GM23248 (cell line): ENCODE data around the gene ZMIZ1. TPM values are rescaled to one million over a fixed set of nuclear protein-coding genes. Genes with fewer than 3 reads are reported as not detected.
A peak's percentile ranks its signal among the peaks of the same experiment; 100 is the strongest.

Source experiments
- DNase-seq: peaks from one replicate; pipeline ENCODE4 v3.0.0-alpha.2; 2015
- H2AFZ ChIP-seq: fragments of 200-600 bp; sonication (generic); 2 replicates; pipeline ENCODE4 v1.6.1; 2016; ENCODE audit warnings: antibody characterized with exemption
- H3F3A ChIP-seq: fragments of 200-600 bp; sonication (generic); 2 replicates; pipeline ENCODE4 v1.6.1; 2016; ENCODE audit warnings: mild to moderate bottlenecking, antibody characterized with exemption, mixed run types; ENCODE audit not compliant: insufficient read depth
- H3K27ac ChIP-seq: fragments of 200-600 bp; sonication (generic); 2 replicates; pipeline ENCODE4 v1.5.1; 2016; ENCODE audit warnings: mild to moderate bottlenecking
- H3K27me3 ChIP-seq: fragments of 200-600 bp; sonication (generic); replicated peaks from 2 replicates; pipeline ENCODE4 v1.6.1; 2016; ENCODE audit warnings: mild to moderate bottlenecking; ENCODE audit not compliant: insufficient read depth
- H3K36me3 ChIP-seq: fragments of 200-600 bp; sonication (generic); 2 replicates; pipeline ENCODE4 v1.6.1; 2016; ENCODE audit warnings: low read depth, mild to moderate bottlenecking
- H3K4me1 ChIP-seq: fragments of 200-600 bp; sonication (generic); 2 replicates; pipeline ENCODE4 v1.6.1; 2016; ENCODE audit warnings: mild to moderate bottlenecking; ENCODE audit not compliant: insufficient read depth
- H3K4me2 ChIP-seq: fragments of 200-600 bp; sonication (generic); one replicate; pipeline ENCODE4 v1.6.1; 2016; ENCODE audit warnings: mild to moderate bottlenecking; ENCODE audit not compliant: unreplicated experiment
- H3K4me3 ChIP-seq: fragments of 200-600 bp; sonication (generic); 2 replicates; pipeline ENCODE4 v1.5.1; 2016; ENCODE audit warnings: mild to moderate bottlenecking
- H3K79me2 ChIP-seq: fragments of 200-600 bp; sonication (generic); 2 replicates; pipeline ENCODE4 v1.6.1; 2016; ENCODE audit warnings: mild to moderate bottlenecking; ENCODE audit not compliant: insufficient read depth
- H3K9ac ChIP-seq: fragments of 200-600 bp; sonication (generic); 2 replicates; pipeline ENCODE4 v1.6.1; 2016; ENCODE audit warnings: mild to moderate bottlenecking
- H3K9me2 ChIP-seq: fragments of 200-600 bp; sonication (generic); 2 replicates; pipeline ENCODE4 v1.6.1; 2016; ENCODE audit warnings: mixed run types, mild to moderate bottlenecking, moderate library complexity; ENCODE audit not compliant: insufficient read depth
- H3K9me3 ChIP-seq: fragments of 200-600 bp; sonication (generic); one replicate; pipeline ENCODE4 v1.6.1; 2017; ENCODE audit warnings: low read depth
- H4K20me1 ChIP-seq: fragments of 200-600 bp; sonication (generic); 2 replicates; pipeline ENCODE4 v1.6.0; 2016; ENCODE audit not compliant: insufficient read depth
- EZH2 ChIP-seq: fragments of 200-600 bp; sonication (generic); IDR thresholded peaks from 2 replicates; pipeline ENCODE4 v1.6.1; 2018; ENCODE audit warnings: antibody characterized with exemption, mild to moderate bottlenecking; ENCODE audit not compliant: insufficient read depth, poor library complexity, severe bottlenecking
- EZH2phosphoT487 ChIP-seq: fragments of 200-600 bp; sonication (generic); IDR thresholded peaks from 2 replicates; pipeline ENCODE4 v1.6.1; 2018; ENCODE audit warnings: antibody characterized with exemption, moderate library complexity, mild to moderate bottlenecking, low read depth; ENCODE audit not compliant: insufficient read depth
- WGBS, 2 experiments: methylation state at CpG; one replicate each; pipeline ENCODE4 v1.1.6; 2015 to 2017; ENCODE audit warnings: low lambda C conversion rate in 2 of 2, low coverage in 1 of 2; ENCODE audit errors: missing lambda C conversion rate in 2 of 2; 5-methylcytosine and 5-hydroxymethylcytosine counted together
- in situ Hi-C: fragments of 300-500 bp; cut with MboI; formaldehyde crosslinking; loops from 2 replicates; pipeline ENCODE4 v1.15.0; 2020
- polyA plus RNA-seq: library from polyadenylated mRNA; unstranded; fragments of >200 nt; fragmentation: Nextera tagmentation; extraction: Ambion mirVana; gene quantifications from 2 replicates; pipeline ENCODE4 v1.2.1, GENCODE V29; 2016
- total RNA-seq: library from RNA; depleted of rRNA; stranded (reverse); fragments of >200 nt; shearing (Covaris generic); gene quantifications from 2 replicates; pipeline ENCODE4 v1.2.3, GENCODE V29; 2014

The ZMIZ1 gene
- total and polyA plus RNA-seq, 2 experiments from 2014 or later: 21.9 to 28.4 TPM

DNA sequence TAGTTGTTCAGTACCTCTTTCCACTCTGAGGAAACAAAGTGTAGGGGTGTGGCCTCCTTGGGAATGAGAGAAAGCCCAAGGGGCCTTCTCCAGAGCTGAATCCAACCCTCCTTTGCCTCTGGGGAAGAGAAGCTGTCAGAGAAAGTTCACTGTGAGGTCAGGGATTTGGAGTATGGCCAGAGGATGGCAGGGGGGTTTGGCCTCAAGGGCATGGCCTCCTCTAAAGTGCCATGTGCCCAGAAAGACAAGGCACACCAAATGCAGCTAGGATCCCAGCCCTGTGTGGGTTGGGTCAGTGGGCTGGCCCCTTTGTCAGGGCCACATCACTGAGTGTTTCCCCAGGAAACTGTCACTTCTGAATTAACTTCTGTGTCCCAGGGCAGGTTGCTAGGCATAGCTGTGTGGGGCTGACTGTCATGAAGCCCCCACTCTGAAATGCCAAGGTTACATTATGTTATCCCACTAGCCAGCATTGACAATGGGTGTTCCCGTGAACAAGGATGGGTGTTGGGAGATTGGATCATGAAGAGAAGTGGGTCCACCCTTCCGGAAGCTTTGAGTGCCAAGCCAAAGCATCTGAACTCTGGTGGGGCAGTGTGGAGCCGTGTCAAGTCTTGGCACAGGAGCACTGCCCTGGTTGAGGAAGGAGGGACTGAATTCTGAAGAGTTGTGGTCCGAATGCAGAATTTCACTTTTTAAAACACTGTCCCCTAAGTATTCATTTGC lies 123.3 kb downstream of the ZMIZ1 start:
- Histone ChIP-seq H3K27ac (peak overlapping the region; percentile 79), H3K4me3 (no peak overlapping the region), H3K9ac (peak overlapping the region; percentile 47), H3K36me3 (0 out of 2 replicates have a peak, but pooled peaks cover 3% of the 10 kb centered on the region), H3K79me2 (peaks cover 76% of the 10 kb centered on the region), H3F3A (peaks cover 58% of the 10 kb centered on the region), H3K4me2 (peak overlapping the region; percentile 32), H2AFZ (no peak overlapping the region), H3K9me3 (no peaks in the 10 kb centered on the region), H4K20me1 (no peaks in the 10 kb centered on the region), H3K9me2 (no peaks in the 10 kb centered on the region), H3K4me1 (peaks cover 53% of the 10 kb centered on the region), H3K27me3 (no peaks in the 10 kb centered on the region)
- peak; percentile 67 for DNase-seq
- TF ChIP-seq EZH2phosphoT487 (no peak), EZH2 (no peak)
- in situ Hi-C loops: loop anchor here (10.0 kb wide), 2 partner anchors 117 to 1147 kb away; no protein-coding TSS in a partner anchor
- WGBS, 2 experiments: 5 to 6% methylated on average over 4 of the region's 4 CpGs

DNA sequence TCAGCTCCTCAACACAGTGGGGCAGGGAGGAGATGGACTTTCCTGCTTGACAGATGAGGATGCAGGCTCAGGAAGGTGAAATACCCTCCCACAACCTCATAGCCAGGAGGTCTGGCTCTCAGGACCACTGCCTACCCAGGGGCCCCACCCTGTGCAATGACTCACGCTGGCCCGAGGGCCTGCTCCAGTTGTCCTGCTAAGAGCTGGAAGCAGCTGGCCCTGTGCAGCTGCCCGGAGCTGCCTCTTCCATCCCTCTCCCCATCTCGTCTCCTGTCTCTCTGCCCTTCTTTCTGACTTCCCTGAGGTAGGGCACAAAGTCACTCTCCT lies 123.9 kb downstream of the ZMIZ1 start:
- peak; percentile 88 for DNase-seq
- Histone ChIP-seq H3K9me2 (no peaks in the 10 kb centered on the region), H3K36me3 (0 out of 2 replicates have a peak, but pooled peaks cover 3% of the 10 kb centered on the region), H3K4me3 (no peak overlapping the region), H3K4me1 (peaks cover 53% of the 10 kb centered on the region), H3K4me2 (peak overlapping the region; percentile 32), H3K9ac (peak overlapping the region; percentile 47), H2AFZ (no peak overlapping the region), H3K27ac (peak overlapping the region; percentile 79), H3K27me3 (no peaks in the 10 kb centered on the region), H3K9me3 (no peaks in the 10 kb centered on the region), H3F3A (peaks cover 63% of the 10 kb centered on the region), H3K79me2 (peaks cover 76% of the 10 kb centered on the region), H4K20me1 (no peaks in the 10 kb centered on the region)
- 10% methylated on average over 4 of the region's 4 CpGs for WGBS, 2 experiments
- TF ChIP-seq EZH2phosphoT487: no peak
- TF ChIP-seq EZH2: no peak
- in situ Hi-C loops: loop anchor here (10.0 kb wide), 2 partner anchors 118 to 1148 kb away; no protein-coding TSS in a partner anchor

DNA sequence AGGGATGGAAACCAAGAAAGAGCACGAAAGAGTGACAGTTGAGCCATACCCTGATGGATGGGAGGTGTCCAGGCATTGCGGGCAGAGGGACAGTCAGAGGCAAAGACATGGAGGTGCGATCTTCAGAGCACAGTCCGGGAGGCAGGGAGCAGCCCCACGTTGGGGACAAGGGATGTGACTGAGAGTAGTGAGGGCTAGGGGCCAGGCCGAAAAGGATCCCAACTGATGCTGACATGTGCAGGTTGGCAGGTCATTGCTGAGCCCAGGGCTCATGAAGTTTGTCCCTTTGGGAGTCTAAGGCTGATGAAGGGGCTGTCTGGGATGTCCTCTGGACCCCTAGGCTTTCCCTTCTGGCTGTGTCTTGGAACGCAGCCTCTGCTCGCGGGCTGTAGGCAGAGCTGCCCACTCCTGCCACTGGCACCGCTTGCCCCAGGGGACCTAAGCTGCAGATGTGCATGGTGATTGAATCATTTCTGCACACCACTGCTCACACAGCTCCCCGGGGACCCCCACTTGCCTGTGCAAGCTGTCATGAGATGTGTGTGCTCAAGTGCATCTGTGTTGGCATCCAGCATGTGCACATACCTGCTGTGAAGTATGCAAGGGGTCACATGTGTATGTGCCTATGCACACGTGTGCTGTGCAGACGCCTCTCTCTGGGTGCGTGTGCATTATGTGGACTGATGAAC lies 125.1 kb downstream of the ZMIZ1 start:
- Histone ChIP-seq H3K36me3 (0 out of 2 replicates have a peak, but pooled peaks cover 4% of the 10 kb centered on the region), H3K79me2 (peaks cover 76% of the 10 kb centered on the region), H3K4me2 (no peak overlapping the region), H3K27ac (peak overlapping the region; percentile 79), H3K9ac (no peak overlapping the region), H3K4me1 (peaks cover 49% of the 10 kb centered on the region), H3K4me3 (no peak overlapping the region), H3K9me3 (no peaks in the 10 kb centered on the region), H3F3A (peaks cover 63% of the 10 kb centered on the region), H3K9me2 (no peaks in the 10 kb centered on the region), H4K20me1 (no peaks in the 10 kb centered on the region), H2AFZ (no peak overlapping the region), H3K27me3 (no peaks in the 10 kb centered on the region)
- no peak for DNase-seq
- in situ Hi-C loops: loop anchor here (10.0 kb wide), 2 partner anchors 119 to 1149 kb away; no protein-coding TSS in a partner anchor
- TF ChIP-seq EZH2 (no peak), EZH2phosphoT487 (no peak)
- 86 to 90% methylated on average over 14 of the region's 14 CpGs for WGBS, 2 experiments

DNA sequence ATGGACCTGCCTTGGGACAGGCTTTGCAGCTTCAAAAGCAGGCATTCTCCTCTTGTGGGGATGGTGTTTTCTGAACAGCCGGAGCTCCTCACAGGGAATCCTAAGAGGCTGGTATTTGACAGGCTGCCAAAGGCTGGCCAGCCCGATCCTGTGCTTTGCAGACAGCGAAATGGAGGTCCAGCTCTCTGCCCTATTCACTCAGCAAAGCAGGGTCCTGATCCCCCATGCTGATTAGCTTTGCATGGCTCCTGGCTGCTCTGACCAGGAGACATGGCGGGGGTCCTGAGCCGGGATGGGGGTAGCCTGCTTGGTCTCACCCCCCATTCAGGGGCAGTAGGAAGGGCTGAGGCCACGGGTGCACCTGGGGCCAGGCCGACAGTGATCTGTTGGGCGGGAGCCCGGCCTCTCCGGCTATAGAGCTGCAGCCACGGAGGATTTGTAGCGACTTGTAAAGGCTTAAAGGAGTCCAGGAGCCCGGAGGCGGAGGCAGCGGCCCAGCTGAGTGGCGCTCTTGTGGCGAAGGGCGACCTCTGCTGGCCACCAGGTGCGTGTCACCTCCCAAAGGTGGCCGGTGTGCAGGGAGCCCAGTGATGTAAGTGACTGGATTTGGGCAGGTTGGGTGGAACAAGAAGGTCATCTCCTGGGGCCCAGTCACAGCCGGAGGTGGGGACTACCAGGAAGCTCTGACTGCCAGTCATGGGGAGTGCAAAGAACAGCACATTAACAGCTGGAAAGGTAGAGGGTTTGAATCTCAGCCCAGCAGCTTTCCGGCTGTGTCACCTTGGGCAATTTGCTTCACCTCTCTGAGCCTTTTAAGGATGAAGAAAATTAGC lies 126.5 kb downstream of the ZMIZ1 start:
- no peaks in the 10 kb centered on the region for H3K9me3 ChIP-seq
- H3K4me2 ChIP-seq: peak overlapping the region; percentile 43
- in situ Hi-C loops: loop anchor here (10.0 kb wide), 2 partner anchors 121 to 1151 kb away; no protein-coding TSS in a partner anchor
- H3K9me2 ChIP-seq: no peaks in the 10 kb centered on the region
- 0 out of 2 replicates have a peak, but pooled peaks cover 4% of the 10 kb centered on the region for H3K36me3 ChIP-seq
- peaks cover 76% of the 10 kb centered on the region for H3K79me2 ChIP-seq
- H3K27ac ChIP-seq: peak overlapping the region; percentile 53
- peaks cover 34% of the 10 kb centered on the region for H3K4me1 ChIP-seq
- H3K4me3 ChIP-seq: no peak overlapping the region
- H2AFZ ChIP-seq: no peak overlapping the region
- no peak for TF ChIP-seq EZH2phosphoT487
- no peak for TF ChIP-seq EZH2
- WGBS, 2 experiments: 22 to 26% methylated on average over 19 to 22 of the region's 22 CpGs
- H3F3A ChIP-seq: peaks cover 58% of the 10 kb centered on the region
- peak; percentile 91 for DNase-seq
- no peaks in the 10 kb centered on the region for H4K20me1 ChIP-seq
- H3K27me3 ChIP-seq: no peaks in the 10 kb centered on the region
- peak overlapping the region; percentile 41; the same call in 1 of the 2 replicates for H3K9ac ChIP-seq
